SK-N-SH treated with all-trans-retinoic acid at 6 μM for 48 hours (cell line): Measurements from ENCODE around the gene SEC31A.

Experiments
- ATAC-seq: fragments of 200-7000 bp; cut with Tn5 transposase; 3 replicates; pipeline ENCODE4 v1.9.1; 2020; ENCODE audit warnings: mild to moderate bottlenecking, moderate library complexity
- CSDC2 ChIP-seq: fragments of 250-450 bp; sonication (Bioruptor Pico); IDR thresholded peaks from 2 replicates; pipeline ENCODE4 v1.5.0; 2020; ENCODE audit warnings: mild to moderate bottlenecking, moderate library complexity
- CSRNP3 ChIP-seq: fragments of 250-450 bp; sonication (Bioruptor Pico); IDR thresholded peaks from 2 replicates; pipeline ENCODE4 v1.5.1; 2021; ENCODE audit warnings: mild to moderate bottlenecking, moderate library complexity
- GLIS3 ChIP-seq: fragments of 250-450 bp; sonication (Bioruptor Pico); IDR thresholded peaks from 2 replicates; pipeline ENCODE4 v1.5.0; 2020; ENCODE audit warnings: mild to moderate bottlenecking, moderate library complexity
- ISL1 ChIP-seq: fragments of 250-450 bp; sonication (Bioruptor Pico); IDR thresholded peaks from 2 replicates; pipeline ENCODE4 v2.1.2; 2022; ENCODE audit warnings: mild to moderate bottlenecking, moderate library complexity
- OSR1 ChIP-seq: fragments of 250-450 bp; sonication (Bioruptor Pico); IDR thresholded peaks from 2 replicates; pipeline ENCODE4 v1.8.0; 2022; ENCODE audit warnings: moderate library complexity, mild to moderate bottlenecking, inconsistent platforms
- PATZ1 ChIP-seq: fragments of 250-450 bp; sonication (Bioruptor Pico); IDR thresholded peaks from 2 replicates; pipeline ENCODE4 v1.8.0; 2020; ENCODE audit warnings: mild to moderate bottlenecking, moderate library complexity, borderline replicate concordance
- PPARA ChIP-seq: fragments of 250-450 bp; sonication (Bioruptor Pico); IDR thresholded peaks from 2 replicates; pipeline ENCODE4 v1.5.0; 2020; ENCODE audit warnings: mild to moderate bottlenecking, borderline replicate concordance
- RARB ChIP-seq: fragments of 250-450 bp; sonication (Bioruptor Pico); IDR thresholded peaks from 2 replicates; pipeline ENCODE4 v1.8.0; 2021; ENCODE audit warnings: mild to moderate bottlenecking, moderate library complexity
- SNAI2 ChIP-seq: fragments of 250-450 bp; sonication (Bioruptor Pico); IDR thresholded peaks from 2 replicates; pipeline ENCODE4 v1.5.0; 2020; ENCODE audit warnings: mild to moderate bottlenecking, moderate library complexity
- TCF4 ChIP-seq: fragments of 250-450 bp; sonication (Bioruptor Pico); IDR thresholded peaks from 2 replicates; pipeline ENCODE4 v1.8.0; 2021; ENCODE audit warnings: mild to moderate bottlenecking, moderate library complexity, borderline replicate concordance
- TOX ChIP-seq: fragments of 250-450 bp; sonication (Bioruptor Pico); IDR thresholded peaks from 2 replicates; pipeline ENCODE4 v1.8.0; 2021; ENCODE audit warnings: mild to moderate bottlenecking, moderate library complexity, borderline replicate concordance
- TSHZ2 ChIP-seq: fragments of 250-450 bp; sonication (Bioruptor Pico); IDR thresholded peaks from 2 replicates; pipeline ENCODE4 v1.5.0; 2020; ENCODE audit warnings: mild to moderate bottlenecking, moderate library complexity
- ZC3H10 ChIP-seq: fragments of 250-450 bp; sonication (Bioruptor Pico); IDR thresholded peaks from 2 replicates; pipeline ENCODE4 v1.5.1; 2021; ENCODE audit warnings: mild to moderate bottlenecking, moderate library complexity
- ZFP3 ChIP-seq: fragments of 250-450 bp; sonication (Bioruptor Pico); IDR thresholded peaks from 2 replicates; pipeline ENCODE4 v1.5.0; 2020; ENCODE audit warnings: mild to moderate bottlenecking, moderate library complexity
- ZFP30 ChIP-seq: fragments of 450-650 bp; formaldehyde crosslinking; IDR thresholded peaks from 2 replicates; pipeline ENCODE4 v1.5.0; 2022; ENCODE audit warnings: mild to moderate bottlenecking, moderate library complexity
- ZNF565 ChIP-seq: fragments of 450-650 bp; formaldehyde crosslinking; conservative IDR thresholded peaks from 2 replicates; pipeline ENCODE4 v1.5.0; 2020; ENCODE audit warnings: low read depth, mild to moderate bottlenecking, moderate library complexity
- ZNF70 ChIP-seq: fragments of 450-650 bp; formaldehyde crosslinking; IDR thresholded peaks from 2 replicates; pipeline ENCODE4 v1.5.0; 2020; ENCODE audit warnings: mild to moderate bottlenecking, moderate library complexity
- ZNF8 ChIP-seq: fragments of 450-650 bp; formaldehyde crosslinking; IDR thresholded peaks from 2 replicates; pipeline ENCODE4 v1.5.0; 2020; ENCODE audit warnings: mild to moderate bottlenecking, moderate library complexity

Gene SEC31A

GRCh38 chr4:82852751-82853285, 38.1 kb downstream of the SEC31A start:
- no peak for TF ChIP-seq RARB (CRISPR knock-in tag)
- peak; percentile 54 for ATAC-seq

GRCh38 chr4:82851885-82852750, 38.8 kb downstream of the SEC31A start:
- no peak for TF ChIP-seq ZFP30 (CRISPR knock-in tag)
- no peak for TF ChIP-seq GLIS3 (CRISPR knock-in tag)
- TF ChIP-seq CSDC2 (CRISPR knock-in tag) = no peak
- no peak for TF ChIP-seq ZNF70 (CRISPR knock-in tag)
- TF ChIP-seq TOX = no peak
- no peak for TF ChIP-seq ISL1 (CRISPR knock-in tag)

GRCh38 chr4:82851318-82851717, 39.6 kb downstream of the SEC31A start:
- ATAC-seq = no peak
- TF ChIP-seq SNAI2 (CRISPR knock-in tag) (no peak), TCF4 (CRISPR knock-in tag) (no peak), GLIS3 (CRISPR knock-in tag) (no peak), ZC3H10 (CRISPR knock-in tag) (no peak), ZFP3 (CRISPR knock-in tag) (peak; percentile 78; the same call in 1 of the 2 replicates), TSHZ2 (CRISPR knock-in tag) (no peak), ZNF70 (CRISPR knock-in tag) (no peak)

More at GRCh38 chr4:82851885-82852750, 38.8 kb downstream of the SEC31A start:
- ATAC-seq = peak; percentile 90

GRCh38 chr4:82850684-82851083, 40.3 kb downstream of the SEC31A start:
- no peak for TF ChIP-seq ZNF70 (CRISPR knock-in tag)
- no peak for TF ChIP-seq CSRNP3 (CRISPR knock-in tag)
- TF ChIP-seq ZC3H10 (CRISPR knock-in tag) = no peak
- no peak for TF ChIP-seq OSR1 (CRISPR knock-in tag)
- TF ChIP-seq ZFP3 (CRISPR knock-in tag) = no peak
- TF ChIP-seq ISL1 (CRISPR knock-in tag) = no peak
- no peak for TF ChIP-seq PATZ1 (CRISPR knock-in tag)
- TF ChIP-seq ZFP30 (CRISPR knock-in tag) = no peak
- TF ChIP-seq CSDC2 (CRISPR knock-in tag) = no peak
- no peak for TF ChIP-seq PPARA (CRISPR knock-in tag)
- ATAC-seq = no peak

GRCh38 chr4:82848706-82849105, 42.2 kb downstream of the SEC31A start:
- no peak for ATAC-seq
- TF ChIP-seq ZC3H10 (CRISPR knock-in tag) = no peak
- TF ChIP-seq ZNF8 (CRISPR knock-in tag) = no peak
- no peak for TF ChIP-seq ZNF565 (CRISPR knock-in tag)
- no peak for TF ChIP-seq ISL1 (CRISPR knock-in tag)
- TF ChIP-seq ZNF70 (CRISPR knock-in tag) = no peak
